ENCODE results near the gene HABP2.

DNA sequence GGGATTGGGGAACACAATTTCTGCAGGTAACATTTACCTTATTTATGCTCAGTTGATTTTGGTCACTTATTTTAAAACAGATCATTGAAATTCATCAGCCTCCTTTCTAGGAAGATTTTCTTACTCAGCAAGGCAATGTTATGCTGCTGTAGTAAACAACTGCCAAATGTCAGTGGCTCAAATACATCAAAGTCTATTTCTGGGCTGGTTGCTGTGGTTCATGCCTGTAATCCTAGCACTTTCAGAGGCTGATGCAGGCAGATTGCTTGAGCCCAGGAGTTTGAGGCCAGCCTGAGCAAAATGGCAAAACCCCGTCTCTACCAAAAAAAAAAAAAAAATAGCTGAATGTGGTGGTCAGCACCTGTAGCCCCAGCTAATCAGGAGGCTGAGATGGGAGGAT, 25.9 kb downstream of the HABP2 start:
- TF ChIP-seq, protein P1, sequence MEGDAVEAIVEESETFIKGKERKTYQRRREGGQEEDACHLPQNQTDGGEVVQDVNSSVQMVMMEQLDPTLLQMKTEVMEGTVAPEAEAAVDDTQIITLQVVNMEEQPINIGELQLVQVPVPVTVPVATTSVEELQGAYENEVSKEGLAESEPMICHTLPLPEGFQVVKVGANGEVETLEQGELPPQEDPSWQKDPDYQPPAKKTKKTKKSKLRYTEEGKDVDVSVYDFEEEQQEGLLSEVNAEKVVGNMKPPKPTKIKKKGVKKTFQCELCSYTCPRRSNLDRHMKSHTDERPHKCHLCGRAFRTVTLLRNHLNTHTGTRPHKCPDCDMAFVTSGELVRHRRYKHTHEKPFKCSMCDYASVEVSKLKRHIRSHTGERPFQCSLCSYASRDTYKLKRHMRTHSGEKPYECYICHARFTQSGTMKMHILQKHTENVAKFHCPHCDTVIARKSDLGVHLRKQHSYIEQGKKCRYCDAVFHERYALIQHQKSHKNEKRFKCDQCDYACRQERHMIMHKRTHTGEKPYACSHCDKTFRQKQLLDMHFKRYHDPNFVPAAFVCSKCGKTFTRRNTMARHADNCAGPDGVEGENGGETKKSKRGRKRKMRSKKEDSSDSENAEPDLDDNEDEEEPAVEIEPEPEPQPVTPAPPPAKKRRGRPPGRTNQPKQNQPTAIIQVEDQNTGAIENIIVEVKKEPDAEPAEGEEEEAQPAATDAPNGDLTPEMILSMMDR (conservative IDR thresholded peaks at IDR 0.05; ENCODE audit: low read depth, low read length) = no peak
- TF ChIP-seq EZH2phosphoT487 (IDR thresholded peaks at IDR 0.05; ENCODE audit: borderline replicate concordance, low read length) (no peak), EZH2 (IDR thresholded peaks at IDR 0.05; ENCODE audit: low read length, unreplicated experiment) (no peak)

All from PC-3 (cell line).